GM18517 (cell line): Measurements from ENCODE around the gene GP2.
"Not testable (repeated sequence)": the region's sequence is repeated elsewhere in the genome, so short reads cannot be mapped to it uniquely, and the experiment has no call there.

ENCODE experiments used
- ATAC-seq: cut with Tn5 transposase; IDR thresholded peaks from one replicate; pipeline ENCODE4 v1.9.1; 2021; ENCODE audit warnings: mild to moderate bottlenecking, moderate library complexity; ENCODE audit not compliant: unreplicated experiment

Gene GP2

DNA sequence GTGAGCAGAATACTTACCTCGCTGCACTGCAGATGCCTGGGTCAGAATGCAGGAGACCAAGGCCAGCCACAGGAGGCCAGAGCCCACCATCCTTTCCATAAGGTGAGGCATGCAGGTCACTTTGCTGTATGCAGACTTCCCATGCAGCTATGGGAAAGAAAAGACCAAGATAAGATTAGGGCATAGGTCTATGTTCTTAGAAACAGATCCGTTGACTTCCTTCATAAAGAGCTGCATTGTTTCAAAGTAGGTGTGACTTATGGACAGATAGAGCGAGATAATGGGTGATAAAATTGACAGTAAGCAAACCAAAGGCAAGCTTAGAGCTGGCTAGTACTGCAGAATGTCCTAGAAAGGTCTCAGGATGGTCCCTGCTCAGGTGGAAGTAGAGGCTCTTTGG lies 992 bp downstream of the GP2 start:
- ATAC-seq, result no peak

DNA sequence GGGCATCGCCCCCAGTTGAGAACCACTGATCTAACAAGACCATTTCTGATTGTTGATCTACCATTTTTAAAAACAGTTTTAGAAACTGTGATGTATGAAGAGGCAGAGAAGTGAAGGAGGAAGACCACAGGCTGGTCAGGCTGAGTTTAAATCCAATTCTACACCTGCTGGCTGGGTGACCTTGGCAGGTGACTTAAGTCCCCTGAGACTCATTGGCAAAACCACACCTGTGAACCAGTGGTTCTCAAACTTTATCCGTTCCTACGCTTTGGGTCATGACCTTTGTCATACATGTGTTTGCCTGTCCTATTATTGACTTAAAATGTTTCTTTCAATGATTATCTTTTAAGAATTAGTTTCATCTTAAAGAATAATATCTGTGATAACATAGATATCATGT lies 2.3 kb downstream of the GP2 start:
- no peak for ATAC-seq

DNA sequence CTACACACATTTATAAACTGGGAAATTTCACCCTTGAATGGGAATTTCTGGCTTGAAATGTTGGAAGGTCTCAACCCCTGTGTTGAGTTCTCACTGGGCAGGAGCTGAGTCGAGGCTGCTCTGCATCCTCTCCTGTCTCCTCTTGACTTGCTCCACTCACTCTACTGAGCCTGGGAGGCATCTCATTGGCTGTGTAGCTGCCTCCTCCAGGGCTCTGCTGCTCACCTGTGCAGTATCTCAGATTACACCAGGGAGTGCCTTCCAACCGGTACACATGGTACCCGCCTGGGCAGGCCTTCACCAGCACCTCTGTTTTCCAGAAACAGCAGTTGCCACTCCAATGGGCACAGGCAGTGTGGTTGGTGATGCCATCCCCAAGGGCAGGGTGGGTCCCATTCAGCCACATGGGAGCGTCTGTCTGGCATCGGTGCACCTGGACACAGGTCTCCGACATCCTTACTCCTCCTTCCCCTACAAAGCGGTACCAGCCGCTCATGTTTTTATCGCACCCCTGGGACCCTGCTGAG lies 3.7 kb downstream of the GP2 start:
- no peak for ATAC-seq

DNA sequence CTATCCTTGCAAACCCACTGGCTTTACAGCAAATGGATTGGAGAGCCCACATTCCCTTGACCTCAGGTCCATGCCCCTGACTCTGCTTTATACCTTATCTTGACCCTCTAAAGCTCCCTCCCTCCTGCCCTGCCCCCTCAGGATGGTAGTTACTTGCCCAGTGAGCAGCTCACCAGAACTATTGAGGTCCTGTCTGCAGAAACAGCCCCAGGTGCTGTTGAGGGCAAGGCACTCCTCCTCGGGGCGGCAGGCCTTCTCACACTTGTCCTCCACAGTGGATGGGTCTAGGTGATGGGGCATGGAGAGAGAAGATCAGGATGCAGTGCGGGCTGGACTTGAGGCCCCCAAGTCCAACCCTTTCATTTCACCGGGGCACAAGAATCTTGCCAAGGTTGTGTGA lies 4.6 kb downstream of the GP2 start:
- ATAC-seq, result no peak

DNA sequence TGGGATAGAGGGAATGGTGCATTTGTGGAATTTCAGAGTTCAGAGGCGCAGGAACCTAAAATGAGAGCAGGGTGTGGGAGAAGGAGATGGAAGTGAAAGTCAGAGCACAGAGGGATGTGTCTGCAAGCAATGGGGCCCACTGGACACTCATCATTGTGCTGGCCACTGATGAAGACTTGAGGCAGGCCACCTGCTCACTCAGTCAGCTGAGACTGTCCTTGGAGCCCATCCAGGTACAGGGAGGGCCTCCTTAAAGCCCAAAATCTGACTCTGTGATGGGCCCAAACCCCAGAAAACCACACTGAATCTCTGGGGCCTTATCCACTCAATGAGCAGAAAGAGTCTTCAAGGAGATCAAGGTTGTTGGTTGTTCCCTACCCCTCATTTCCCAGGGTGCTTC lies 5.6 kb downstream of the GP2 start:
- ATAC-seq, result no peak

DNA sequence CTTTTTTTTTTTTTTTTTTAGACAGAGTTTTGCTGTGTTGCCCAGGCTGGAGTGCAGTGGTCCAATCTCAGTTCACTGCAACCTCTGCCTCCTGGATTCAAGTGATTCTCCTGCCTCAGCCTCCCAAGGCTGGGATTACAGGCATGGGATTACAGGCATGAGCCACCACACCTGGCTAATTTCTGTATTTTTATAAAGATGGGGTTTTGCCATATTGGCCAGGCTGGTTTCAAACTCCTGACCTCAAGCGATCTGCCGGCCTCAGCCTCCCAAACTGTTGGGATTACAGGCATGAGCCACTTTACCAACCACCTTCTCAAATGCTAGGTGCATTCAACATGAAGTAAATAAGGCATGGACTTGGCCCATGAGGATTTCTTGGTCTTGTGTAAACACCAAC lies 6.3 kb downstream of the GP2 start:
- ATAC-seq, result not testable (repeated sequence)

DNA sequence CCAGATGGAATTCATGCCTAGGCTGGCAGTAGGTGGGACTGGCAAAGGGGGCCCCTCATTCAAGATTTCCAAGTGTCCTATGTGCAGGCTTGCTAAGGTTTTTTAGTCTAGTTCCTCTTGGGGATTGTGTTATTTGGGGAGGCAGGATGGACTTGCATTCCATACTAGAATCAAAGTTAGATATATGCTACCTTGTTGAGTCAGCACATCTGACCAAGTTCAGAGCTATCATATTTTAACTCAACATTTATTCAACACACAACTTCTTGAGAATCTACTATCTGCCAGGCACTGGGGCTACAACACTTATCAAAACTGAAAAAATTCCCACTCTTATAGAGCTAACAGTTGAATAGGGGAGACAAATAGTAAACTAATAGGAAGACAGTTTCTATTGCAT lies 6.7 kb downstream of the GP2 start:
- no peak for ATAC-seq

DNA sequence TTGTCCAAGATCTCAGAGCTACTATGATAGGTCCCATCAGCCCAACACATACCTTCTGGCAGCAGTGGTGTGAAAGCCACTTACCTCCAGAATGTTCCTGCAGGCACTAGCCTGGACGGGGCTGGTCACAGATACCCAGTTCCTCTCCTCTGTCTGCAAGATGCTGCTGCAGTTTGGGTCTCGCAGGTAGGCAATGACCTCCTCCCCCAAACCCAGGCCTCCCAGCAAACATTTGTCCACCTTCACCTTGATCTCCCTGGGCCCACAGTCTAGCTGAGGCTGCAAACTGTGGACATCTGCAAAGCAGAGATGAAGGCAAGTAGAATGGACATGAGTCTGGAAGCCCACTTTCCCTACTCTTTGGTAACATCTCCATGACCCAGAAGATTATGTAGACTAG lies 7.1 kb downstream of the GP2 start:
- ATAC-seq, result no peak

DNA sequence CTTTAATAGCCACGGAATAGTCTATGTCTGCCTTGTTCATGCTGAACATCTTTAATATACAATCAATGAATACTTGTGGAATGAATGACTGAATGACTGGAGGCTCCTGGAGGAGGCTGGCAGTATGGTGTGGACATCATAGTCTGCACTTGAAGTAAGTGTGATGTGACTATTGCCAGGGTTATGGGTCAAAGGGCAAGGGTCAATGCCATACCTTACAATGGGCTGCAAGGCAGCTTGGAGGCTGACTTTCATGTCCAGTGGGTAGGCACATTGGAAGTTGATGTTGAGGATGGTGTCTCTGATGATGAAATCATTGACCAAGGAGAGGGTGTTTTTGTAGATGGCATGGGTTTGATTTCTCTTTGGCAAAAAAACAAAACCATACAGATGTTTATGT lies 7.9 kb downstream of the GP2 start:
- no peak for ATAC-seq

DNA sequence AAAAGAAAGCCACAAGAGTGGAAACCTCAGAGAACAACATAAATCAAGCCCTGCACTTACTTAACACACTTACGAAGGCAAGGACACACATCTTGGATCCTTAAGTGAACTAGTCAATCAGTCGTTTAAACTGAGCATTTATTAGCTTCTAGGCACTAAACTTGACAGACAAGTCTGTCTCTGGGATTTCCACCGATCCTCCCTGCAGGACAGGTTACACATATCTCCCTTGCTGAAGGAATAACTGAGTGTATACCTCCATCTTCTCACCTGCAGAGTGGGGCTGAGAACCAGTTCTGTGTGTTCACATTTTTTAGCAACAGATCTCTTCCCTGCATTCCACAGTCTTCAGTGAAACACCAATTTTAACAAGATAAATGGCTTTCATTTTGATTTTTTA lies 8.9 kb downstream of the GP2 start:
- ATAC-seq, result no peak

DNA sequence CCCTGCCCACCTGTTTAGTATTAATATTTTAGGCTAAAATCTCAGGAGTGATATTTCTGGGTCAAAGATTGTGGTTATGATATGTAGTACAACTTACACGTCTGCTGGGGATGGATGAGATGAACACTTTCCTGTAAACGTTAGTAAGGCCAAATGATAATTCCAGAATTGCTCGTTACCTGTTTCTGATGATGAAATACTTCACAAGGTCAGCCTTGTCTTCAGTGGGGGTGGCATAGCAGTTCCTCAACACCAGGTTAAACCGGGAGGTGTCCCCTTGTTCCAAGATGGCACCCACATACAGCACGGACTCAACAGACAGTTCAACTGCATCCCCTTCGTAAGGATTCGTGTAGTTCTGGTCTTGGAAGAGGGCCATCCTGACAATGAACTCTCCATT lies 9.3 kb downstream of the GP2 start:
- no peak for ATAC-seq

DNA sequence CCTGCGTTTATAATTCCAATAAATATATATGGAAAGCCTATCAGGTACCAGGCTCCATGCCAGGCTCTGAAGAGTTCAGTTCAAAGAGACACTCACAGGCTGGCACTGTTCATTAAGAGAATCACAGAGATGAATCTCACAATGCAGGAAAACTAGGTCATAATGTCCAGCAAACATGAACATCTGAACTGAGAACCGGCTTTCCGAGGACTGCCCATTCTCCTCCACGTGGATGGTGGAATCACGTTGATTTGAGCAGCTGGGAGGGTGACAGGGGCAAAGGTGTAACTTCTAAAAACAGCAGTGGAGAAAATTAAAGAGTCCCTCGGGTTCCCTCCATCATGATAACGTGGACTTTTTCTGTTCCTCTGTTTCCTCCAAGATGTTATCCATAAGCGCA lies 10.2 kb downstream of the GP2 start:
- no peak for ATAC-seq

DNA sequence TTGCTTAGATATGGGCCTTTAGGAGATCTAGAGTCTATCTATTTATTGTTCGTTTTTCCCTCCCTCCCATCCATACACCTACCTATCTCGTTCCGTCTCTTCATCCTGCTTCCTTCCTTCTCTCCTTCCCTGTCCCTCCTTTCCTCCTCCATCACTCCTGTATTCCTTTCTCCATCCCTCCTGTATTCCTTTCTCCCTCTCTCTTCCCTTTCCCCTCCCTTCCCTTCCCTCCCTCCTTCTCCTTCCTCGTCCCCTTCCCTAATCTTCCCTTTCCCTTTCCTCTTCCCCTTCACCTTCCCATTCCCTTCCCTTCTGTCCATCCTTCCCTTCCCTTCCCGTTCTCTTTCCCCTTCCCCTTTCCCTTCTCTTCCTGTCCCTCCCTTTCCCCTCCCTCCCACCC lies 10.6 kb downstream of the GP2 start:
- ATAC-seq, result no peak

DNA sequence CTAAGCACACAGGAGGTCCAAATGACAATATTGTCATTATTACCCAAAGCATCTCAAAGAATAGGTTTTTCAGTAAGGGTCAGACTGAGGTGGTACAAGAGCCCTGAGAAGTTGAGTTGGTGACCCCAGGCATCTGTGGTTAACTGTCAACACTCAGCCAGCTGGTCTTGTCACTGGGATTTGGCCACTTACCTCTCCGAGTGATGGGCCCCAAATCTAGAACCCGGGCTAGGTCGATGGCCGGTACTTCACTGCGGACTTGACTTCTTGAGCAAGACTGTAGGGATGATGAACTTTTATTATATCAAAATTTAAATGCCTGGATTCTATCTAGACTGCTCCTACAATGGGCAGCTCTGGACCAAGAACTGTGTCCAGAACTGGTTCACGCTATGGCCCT lies 11.5 kb downstream of the GP2 start:
- no peak for ATAC-seq

DNA sequence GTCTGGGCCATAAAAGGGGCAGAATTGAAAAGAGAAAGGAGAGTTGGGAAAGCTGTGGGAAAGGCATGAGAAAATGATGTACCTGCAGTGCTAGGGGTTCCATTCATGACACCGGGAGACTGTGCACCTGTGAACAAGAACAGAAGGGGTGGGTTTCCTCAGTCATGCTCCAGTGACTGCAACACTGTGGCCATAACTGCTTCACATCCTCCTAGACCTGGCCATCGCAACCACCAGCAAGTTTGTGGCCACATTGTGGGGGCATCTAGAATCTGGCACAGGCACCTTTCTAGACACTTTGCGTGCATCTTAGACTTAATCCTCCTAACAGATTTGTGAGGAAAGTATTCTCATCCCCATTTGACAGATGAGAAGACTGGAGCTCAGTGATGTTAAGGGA lies 12.7 kb downstream of the GP2 start:
- no peak for ATAC-seq

DNA sequence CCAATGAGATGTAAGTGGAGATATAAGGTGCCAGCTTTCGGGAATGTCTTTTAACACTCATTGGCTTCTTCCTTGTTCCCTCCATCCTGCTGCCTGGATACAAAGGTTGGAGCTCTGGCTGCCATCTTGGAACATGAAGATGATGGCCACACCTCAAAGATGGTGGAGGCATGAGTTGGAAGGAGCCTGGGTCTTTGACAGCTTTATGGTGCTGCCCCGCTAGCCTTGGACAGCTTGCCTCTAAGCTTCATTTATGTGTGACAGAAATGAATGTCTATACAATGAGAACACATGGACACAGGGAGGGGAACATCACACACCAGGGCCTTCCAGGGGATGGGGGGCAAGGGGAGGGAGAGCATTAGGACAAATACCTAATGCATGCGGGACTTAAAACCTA lies 13.6 kb downstream of the GP2 start:
- ATAC-seq, result no peak

DNA sequence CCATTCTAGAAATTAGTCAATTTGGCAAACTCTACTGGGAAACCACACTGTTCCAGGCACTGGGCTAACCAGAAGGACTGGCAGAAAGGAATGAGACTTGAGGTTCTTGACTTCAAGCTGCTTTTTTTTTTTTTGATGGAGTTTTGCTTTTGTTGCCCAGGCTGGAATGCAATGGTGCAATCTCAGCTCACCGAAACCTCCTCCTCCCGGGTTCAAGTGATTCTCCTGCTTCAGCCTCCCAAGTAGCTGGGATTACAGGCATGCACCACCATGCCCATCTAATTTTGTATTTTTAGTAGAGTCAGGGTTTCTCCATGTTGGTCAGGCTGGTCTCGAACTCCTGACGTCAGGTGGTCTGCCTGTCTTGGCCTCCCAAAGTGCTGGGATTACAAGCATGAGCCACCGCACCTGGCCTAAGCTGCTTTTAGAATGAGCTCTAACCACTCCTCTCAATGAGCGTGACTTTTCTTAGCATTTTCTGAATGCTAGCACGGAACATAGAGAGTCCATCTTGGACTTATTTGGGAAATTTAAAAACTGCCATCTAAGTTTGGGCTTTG lies 14.7 kb downstream of the GP2 start:
- ATAC-seq, result not testable (repeated sequence)

DNA sequence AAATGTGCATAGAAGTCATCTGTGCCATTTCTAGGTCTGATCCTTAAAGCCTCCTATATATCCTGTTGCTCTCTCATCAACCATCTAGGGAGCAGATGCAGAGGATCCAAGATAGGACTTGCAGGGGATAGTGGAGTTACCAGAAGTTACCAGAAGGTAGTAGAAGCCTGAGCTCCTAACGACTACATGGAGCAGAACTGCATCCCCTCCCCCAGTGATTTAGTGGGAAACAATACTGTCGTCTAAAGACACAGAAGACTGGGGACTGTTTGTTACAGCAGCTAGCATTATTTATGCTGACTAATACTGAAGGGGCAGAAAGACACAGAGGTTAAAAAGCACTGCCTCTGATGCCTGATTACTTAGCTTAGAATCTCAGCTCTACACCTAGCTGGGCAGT lies 15.8 kb downstream of the GP2 start:
- ATAC-seq, result no peak

DNA sequence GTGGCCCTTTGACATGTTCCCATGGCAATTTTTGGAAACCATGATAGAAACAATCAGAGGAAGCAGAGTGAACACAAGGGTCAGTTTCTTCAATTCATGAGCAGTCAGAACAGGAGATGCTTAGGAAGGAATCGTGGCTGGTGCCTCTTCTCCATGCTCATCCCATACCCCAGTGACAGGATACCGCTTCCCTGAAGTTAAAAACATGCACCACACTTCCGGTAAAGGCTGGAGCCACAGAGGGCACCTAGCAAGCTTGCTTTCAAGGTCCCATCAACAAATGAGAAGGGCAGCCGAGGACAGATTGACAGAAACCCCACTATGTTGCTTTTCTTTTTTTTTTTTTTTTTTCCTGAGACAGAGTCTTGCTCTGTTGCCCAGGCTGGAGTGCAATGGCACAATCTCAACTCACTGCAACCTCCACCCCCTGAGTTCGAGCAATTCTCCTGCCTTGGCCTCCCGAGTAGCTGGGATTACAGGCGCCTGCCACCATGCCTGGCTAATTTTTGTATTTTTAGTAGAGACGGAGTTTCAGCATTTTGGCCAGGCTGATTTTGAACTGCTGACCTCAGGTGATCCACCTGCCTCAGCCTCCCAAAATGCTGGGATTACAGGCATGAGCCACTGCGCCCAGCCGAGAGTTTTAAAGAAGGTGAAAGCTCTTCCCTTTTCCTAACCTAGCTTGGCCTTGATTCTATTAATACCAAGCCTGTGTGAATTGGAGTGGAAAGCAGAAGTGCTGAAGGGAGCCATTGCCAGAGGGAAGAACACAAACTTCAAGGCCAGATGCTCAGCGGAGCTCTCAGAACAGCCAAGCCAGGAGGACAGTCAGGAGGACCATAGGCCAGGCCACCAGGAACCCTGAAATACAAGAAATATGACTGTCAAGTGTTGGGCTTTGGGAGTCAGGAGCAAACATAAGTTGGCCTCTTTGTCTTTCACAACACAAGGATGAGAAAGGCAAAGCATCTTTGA lies 16.6 kb downstream of the GP2 start:
- no peak for ATAC-seq

DNA sequence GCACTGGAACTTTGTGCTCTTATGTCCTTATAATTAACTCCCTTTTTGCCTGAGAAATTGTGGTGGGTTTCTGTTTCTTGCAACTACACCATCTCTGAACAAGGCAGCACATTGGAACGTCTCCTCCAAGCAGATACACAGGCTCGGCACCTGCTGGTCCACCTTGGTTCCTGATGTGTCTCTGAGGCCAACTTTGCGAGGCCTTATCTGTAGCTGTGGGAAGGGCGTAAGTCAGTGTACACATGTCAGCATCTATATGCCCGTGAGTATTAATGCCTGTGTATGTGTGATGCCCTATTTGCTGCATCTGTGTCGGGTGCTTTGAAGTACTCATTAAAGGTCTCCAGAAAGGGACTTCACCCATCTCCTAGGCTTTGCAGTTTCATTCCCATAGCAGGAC lies 17.5 kb downstream of the GP2 start:
- ATAC-seq, result no peak

DNA sequence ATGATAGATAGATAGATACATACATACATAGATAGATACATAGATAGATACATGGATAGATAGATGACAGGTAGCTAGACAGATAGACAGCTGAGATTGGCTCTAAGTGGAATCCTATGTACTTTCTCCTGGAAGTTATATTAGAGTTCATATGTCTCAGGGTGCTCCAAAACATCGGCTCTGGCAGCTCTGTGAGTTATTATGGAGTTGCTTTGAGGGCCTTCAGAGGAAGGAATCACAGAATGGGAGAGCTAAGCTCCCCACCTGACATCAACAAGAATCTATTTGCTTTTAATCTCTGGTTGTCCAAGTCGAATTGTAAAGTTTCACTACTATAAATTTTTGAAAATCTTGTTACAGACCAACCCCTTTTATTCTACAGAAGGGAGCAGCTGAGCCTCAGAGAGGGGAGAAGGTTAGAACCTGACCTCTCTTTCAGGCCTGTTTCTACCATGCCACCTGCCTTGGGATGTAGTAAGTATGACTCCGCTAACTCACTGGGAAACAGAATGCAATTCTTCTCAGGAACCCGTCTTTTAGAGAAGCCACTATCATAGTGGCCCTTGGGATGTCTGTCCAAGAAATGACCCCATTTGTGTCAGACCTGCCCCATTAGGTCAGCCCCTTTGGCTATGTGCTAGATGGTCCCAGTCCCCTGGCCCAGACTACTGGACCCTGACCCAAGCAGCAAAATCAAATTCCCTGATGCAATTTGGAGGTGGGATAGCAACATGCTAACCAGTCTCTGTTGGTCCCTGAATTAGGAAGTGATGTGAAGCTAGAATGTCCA lies 18.3 kb downstream of the GP2 start:
- ATAC-seq, result no peak

DNA sequence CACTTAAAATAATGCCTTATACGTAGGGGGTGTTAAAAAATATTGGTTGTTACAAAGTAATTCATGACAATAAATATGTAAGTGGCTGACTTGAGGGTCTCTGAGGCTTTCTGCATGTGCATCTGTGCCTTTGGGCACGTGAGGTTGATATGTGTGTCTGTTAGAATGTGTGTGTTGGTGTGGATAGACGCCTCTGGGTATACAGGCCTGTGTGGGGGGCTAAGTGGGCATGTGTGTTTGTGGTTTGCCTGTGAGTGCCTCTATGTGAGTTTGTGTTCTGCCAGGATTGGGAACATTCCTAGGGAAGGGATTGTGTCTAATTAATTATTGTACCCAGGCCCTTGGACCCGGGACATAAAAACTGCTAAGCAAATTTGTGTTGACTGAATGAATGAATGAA lies 19.0 kb downstream of the GP2 start:
- ATAC-seq, result no peak
